ENCODE data around the gene NFATC1.

NFATC1 gene

DNA sequence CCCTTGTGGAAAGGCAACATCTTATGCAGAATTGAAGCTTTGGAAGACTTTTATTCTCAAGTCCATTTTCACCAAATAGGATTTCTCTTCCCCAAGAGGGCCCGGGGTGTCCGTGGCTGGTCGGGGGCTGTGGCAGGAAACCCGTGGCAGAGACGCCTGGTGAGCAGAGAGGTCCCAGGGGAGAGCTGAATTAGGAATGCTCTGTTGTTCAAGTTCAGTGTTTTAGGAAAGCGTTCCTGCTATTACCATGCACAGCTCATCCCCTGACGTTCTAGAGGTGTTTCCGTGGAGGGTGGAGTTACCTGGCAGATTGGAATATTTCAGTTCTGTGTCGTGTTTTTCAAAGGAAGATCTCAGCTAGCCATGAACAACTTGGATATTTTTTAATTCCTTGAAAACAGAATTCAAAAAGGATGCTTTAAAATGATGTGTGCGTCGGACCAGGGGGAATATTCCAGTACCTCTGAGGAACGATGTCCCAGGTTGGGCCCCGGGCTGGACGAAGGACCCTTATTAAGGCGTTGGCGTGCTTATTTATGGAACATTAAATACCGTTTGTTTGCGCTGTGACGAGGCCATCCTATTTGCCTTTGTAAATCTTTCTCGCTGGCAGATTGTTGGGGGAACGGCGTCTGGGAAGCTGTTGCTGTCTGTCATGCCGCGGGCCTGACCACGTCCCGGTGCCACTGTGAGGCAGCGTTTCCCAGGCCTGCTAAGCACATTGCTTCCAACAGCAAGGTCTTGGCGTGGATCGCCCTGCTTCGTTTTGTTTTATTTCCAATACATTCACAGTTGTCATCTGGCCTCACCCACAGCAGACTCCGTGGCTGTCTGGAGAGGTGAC is 8.2 kb downstream of the NFATC1 start:
- Histone ChIP-seq H3K4me1 (ENCODE audit: control insufficient read depth, insufficient read depth, low read length) (peaks cover 7% of the 10 kb centered on the region), H3K36me3 (ENCODE audit: control insufficient read depth, insufficient read depth, low read length) (no peaks in the 10 kb centered on the region), H3K9ac (ENCODE audit: low read length) (no peak overlapping the region), H3K9me3 (ENCODE audit: control insufficient read depth, low read length) (no peaks in the 10 kb centered on the region), H3K27me3 (ENCODE audit: control insufficient read depth, insufficient read depth, low read length) (peaks cover 6% of the 10 kb centered on the region), H3K4me3 (ENCODE audit: low read length) (no peak overlapping the region)

DNA sequence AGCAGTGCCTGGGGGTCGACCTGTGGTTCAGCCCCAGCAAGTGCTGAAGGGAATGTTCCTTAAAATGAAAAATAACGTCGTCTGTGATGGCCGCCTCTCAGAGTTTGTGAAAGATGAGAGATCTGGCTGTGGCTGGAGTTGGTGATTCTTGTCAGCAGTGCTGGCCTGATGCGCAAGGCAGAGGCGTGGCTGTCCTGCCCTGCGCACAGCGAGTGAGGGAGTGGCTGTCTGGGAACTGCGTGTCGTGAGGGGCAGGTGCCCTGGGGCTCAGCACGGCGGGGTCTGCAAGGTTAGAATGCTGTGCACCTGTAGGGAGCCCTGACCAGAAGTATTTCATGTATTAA is 8.8 kb downstream of the NFATC1 start:
- Histone ChIP-seq H3K4me1 (ENCODE audit: control insufficient read depth, insufficient read depth, low read length) (peaks cover 7% of the 10 kb centered on the region), H3K4me3 (ENCODE audit: low read length) (no peak overlapping the region), H3K36me3 (ENCODE audit: control insufficient read depth, insufficient read depth, low read length) (no peaks in the 10 kb centered on the region), H3K9ac (ENCODE audit: low read length) (no peak overlapping the region), H3K27me3 (ENCODE audit: control insufficient read depth, insufficient read depth, low read length) (peaks cover 3% of the 10 kb centered on the region), H3K9me3 (ENCODE audit: control insufficient read depth, low read length) (no peaks in the 10 kb centered on the region)

DNA sequence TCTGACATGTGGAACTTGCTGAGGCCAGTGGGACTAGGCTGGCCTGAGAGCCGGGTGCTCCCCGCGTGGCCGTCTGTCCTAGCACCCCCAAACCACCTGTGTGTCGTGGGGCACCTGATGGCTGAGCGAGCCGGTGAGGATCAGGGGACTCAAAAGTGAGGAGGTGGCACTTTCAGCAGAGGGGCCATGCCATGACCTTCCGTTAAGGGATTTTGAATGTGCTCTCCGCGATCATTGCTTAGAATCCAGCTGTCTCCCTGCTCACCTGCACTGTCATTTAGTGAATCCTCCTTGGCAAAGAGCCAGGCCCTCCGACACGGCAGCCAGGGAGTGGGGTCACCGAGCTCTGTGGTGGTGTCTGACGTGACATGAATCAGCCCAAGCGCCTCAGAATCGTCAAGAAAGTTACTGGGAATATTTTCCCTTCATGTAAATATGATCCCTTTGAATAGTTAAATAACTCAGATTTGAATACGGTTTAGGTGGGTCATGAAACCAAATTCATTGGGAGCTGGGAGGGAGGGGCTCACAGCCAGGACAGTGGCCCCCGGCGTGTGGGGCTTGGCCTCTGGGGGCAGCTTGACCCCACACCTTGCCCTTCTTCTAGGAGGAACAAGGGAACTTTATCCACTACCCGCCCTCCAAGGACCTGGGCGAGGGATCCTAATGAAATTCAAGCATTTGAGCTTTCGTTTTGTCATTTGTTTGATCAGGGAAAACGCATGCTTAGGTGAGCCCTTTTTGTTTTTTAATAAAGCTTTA is 9.5 kb downstream of the NFATC1 start:
- Histone ChIP-seq H3K4me1 (ENCODE audit: control insufficient read depth, insufficient read depth, low read length) (peaks cover 7% of the 10 kb centered on the region), H3K9me3 (ENCODE audit: control insufficient read depth, low read length) (no peaks in the 10 kb centered on the region), H3K27me3 (ENCODE audit: control insufficient read depth, insufficient read depth, low read length) (no peaks in the 10 kb centered on the region), H3K9ac (ENCODE audit: low read length) (no peak overlapping the region), H3K4me3 (ENCODE audit: low read length) (no peak overlapping the region), H3K36me3 (ENCODE audit: control insufficient read depth, insufficient read depth, low read length) (no peaks in the 10 kb centered on the region)

DNA sequence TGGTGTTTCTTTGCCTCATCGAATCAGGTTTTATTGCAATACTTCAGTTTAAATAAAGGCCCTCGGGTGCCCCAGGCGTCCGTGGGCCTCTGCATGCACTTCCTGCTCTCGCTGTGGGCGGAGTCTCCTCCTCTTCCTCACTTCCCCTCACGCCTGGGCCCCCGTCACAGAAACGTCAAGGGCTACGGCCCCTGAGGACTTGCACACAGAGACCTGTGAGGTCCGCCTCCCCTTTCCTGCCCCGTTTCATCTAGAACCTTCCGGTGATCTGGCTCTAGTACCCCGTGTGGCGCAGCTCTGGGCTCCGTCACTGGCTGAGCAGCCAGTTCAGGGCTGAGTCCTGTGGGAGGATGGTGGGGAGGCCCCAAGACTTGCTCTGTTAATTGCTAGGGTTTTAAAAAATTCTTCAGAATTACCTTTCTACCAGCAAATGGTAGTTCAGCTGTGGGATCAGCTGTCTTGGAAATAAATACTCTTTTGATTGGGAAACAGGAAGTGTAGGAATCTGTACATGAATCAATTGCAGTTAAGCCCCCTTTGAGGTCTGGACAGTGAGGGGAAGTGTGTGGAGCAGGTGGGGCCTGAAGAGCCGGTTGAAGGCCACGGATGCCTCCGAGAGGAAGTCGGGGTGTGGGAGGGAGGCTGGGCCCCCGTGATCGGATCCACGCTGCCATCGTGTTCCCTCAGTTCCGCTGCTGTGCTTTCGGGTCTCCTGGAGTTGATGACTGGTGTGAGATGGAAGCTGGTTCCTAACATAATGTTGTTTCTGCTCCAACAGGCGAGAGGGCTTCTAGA is 10.2 kb downstream of the NFATC1 start:
- no peak overlapping the region for H3K4me3 ChIP-seq (ENCODE audit: low read length)
- no peaks in the 10 kb centered on the region for H3K27me3 ChIP-seq (ENCODE audit: control insufficient read depth, insufficient read depth, low read length)
- H3K9me3 ChIP-seq (ENCODE audit: control insufficient read depth, low read length): no peaks in the 10 kb centered on the region
- H3K9ac ChIP-seq (ENCODE audit: low read length): no peak overlapping the region
- H3K4me1 ChIP-seq (ENCODE audit: control insufficient read depth, insufficient read depth, low read length): peaks cover 7% of the 10 kb centered on the region
- H3K36me3 ChIP-seq (ENCODE audit: control insufficient read depth, insufficient read depth, low read length): no peaks in the 10 kb centered on the region

DNA sequence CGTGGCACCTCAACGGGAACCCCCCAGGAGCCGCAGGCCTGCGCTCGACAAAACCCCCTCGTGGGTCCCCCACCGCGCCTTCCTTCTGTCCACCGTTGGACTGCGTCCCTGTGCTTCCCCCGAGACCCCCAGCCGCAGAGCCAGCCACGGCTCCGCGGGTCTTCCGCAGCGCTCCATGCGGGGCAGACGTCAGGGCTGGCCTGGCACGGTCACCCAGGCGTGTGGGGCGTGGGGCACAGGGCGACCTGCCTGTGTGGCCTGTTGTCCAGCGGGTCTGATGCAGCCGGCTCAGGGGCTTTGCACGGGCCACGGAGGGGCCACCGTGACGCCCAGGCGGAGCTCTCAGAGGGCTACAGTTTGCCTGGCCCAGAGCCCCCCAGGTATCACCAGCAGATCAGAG is 11.0 kb downstream of the NFATC1 start:
- H3K4me1 ChIP-seq (ENCODE audit: control insufficient read depth, insufficient read depth, low read length): peaks cover 7% of the 10 kb centered on the region
- H3K4me3 ChIP-seq (ENCODE audit: low read length): no peak overlapping the region
- H3K9ac ChIP-seq (ENCODE audit: low read length): no peak overlapping the region
- no peaks in the 10 kb centered on the region for H3K9me3 ChIP-seq (ENCODE audit: control insufficient read depth, low read length)
- H3K36me3 ChIP-seq (ENCODE audit: control insufficient read depth, insufficient read depth, low read length): no peaks in the 10 kb centered on the region
- no peaks in the 10 kb centered on the region for H3K27me3 ChIP-seq (ENCODE audit: control insufficient read depth, insufficient read depth, low read length)

DNA sequence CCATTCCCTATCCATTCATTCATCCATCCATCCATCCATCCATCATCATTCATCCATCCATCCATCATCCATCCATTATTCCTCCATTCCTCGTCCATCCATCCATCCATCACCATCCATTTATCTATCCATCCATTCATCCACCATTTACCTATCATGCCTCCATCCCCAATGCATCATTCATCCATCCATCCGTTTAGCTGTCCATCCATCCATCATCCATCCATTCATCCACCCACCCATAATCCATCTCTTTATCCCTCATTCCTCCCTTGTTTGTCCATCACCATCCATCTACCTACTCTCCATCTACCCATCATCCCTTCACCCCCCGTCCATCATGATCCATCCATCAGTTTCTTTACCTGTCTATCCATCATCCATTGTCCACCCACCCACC is 13.6 kb downstream of the NFATC1 start:
- Histone ChIP-seq H3K9me3 (ENCODE audit: control insufficient read depth, low read length) (no peaks in the 10 kb centered on the region), H3K36me3 (ENCODE audit: control insufficient read depth, insufficient read depth, low read length) (no peaks in the 10 kb centered on the region)

DNA sequence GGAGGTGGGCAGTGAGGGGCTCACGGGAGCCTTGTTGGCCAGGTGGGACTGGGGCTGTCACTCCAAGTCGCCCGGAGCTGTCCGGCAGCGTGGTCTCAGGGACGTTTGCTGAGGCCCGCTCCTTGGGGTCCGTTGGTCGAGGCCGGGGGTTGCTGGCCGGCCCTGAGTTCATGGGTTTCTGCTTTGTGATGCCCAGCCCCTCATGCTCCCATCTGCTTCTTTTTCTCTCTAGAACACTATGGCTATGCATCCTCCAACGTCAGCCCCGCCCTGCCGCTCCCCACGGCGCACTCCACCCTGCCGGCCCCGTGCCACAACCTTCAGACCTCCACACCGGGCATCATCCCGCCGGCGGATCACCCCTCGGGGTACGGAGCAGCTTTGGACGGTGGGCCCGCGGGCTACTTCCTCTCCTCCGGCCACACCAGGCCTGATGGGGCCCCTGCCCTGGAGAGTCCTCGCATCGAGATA is 14.5 kb downstream of the NFATC1 start:
- H3K4me1 ChIP-seq (ENCODE audit: control insufficient read depth, insufficient read depth, low read length): no peaks in the 10 kb centered on the region
- H3K4me3 ChIP-seq (ENCODE audit: low read length): no peak overlapping the region
- H3K9me3 ChIP-seq (ENCODE audit: control insufficient read depth, low read length): no peaks in the 10 kb centered on the region
- no peak overlapping the region for H3K9ac ChIP-seq (ENCODE audit: low read length)
- H3K36me3 ChIP-seq (ENCODE audit: control insufficient read depth, insufficient read depth, low read length): no peaks in the 10 kb centered on the region
- no peaks in the 10 kb centered on the region for H3K27me3 ChIP-seq (ENCODE audit: control insufficient read depth, insufficient read depth, low read length)

More for the DNA sequence above, 13.6 kb downstream of the NFATC1 start:
- Histone ChIP-seq H3K4me1 (ENCODE audit: control insufficient read depth, insufficient read depth, low read length) (no peaks in the 10 kb centered on the region), H3K4me3 (ENCODE audit: low read length) (no peak overlapping the region), H3K27me3 (ENCODE audit: control insufficient read depth, insufficient read depth, low read length) (no peaks in the 10 kb centered on the region), H3K9ac (ENCODE audit: low read length) (no peak overlapping the region)

DNA sequence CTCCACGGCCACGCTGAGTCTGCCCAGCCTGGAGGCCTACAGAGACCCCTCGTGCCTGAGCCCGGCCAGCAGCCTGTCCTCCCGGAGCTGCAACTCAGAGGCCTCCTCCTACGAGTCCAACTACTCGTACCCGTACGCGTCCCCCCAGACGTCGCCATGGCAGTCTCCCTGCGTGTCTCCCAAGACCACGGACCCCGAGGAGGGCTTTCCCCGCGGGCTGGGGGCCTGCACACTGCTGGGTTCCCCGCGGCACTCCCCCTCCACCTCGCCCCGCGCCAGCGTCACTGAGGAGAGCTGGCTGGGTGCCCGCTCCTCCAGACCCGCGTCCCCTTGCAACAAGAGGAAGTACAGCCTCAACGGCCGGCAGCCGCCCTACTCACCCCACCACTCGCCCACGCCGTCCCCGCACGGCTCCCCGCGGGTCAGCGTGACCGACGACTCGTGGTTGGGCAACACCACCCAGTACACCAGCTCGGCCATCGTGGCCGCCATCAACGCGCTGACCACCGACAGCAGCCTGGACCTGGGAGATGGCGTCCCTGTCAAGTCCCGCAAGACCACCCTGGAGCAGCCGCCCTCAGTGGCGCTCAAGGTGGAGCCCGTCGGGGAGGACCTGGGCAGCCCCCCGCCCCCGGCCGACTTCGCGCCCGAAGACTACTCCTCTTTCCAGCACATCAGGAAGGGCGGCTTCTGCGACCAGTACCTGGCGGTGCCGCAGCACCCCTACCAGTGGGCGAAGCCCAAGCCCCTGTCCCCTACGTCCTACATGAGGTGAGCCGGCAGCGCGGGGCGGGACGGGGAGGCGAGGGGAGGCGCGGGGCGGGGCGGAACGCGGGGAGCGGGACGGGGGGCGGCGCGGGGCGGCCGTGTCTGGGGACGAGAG is 15.2 kb downstream of the NFATC1 start:
- H3K36me3 ChIP-seq (ENCODE audit: control insufficient read depth, insufficient read depth, low read length): no peaks in the 10 kb centered on the region

DNA sequence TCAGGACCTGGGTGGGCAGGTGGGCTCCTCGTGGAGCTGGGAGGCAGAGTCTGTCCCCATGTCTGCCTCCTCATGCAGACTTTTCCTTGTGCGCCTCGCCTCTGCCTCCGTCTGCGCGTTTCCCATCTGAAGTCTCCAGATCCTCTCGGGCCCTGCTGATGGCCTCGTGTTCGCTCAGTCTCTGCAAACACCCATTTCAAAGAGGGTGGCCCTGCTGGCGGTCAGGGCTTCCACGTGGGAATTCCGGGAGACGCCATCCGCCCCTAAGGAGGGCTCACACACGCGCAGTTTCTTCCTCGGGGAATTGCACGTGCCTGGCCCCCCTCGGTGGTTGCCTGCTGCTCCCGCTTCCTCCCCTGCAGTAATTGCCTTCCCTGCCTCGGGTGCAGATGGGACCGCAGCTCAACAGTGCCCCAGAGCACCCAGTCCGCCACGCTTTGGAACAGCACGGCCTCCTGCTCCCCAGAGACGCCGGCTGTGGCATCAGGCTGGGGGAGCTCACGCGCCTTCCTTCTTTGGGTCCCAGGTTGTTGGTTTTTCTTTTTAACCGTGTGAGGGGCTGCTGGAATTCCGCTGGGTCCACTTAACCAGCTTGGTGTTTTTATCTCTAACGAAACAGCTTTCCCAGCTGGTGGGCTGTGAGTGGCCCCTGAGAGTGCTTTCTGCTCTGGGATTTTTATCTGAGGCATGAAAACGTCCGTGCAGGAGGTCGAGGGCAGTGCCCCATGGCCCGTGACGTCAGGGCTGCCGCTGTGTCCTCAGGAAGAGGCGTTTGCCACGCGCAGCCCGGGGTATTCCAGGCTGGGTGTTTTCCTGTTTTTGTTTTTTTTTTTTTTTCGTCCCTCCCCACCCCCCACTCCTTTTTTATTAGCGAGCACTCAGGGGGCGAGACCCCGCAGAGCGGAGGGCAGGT is 16.1 kb downstream of the NFATC1 start:
- H3K9ac ChIP-seq (ENCODE audit: low read length): no peak overlapping the region
- no peaks in the 10 kb centered on the region for H3K27me3 ChIP-seq (ENCODE audit: control insufficient read depth, insufficient read depth, low read length)
- no peaks in the 10 kb centered on the region for H3K36me3 ChIP-seq (ENCODE audit: control insufficient read depth, insufficient read depth, low read length)
- H3K4me3 ChIP-seq (ENCODE audit: low read length): no peak overlapping the region
- no peaks in the 10 kb centered on the region for H3K9me3 ChIP-seq (ENCODE audit: control insufficient read depth, low read length)
- no peaks in the 10 kb centered on the region for H3K4me1 ChIP-seq (ENCODE audit: control insufficient read depth, insufficient read depth, low read length)

More for the DNA sequence above, 15.2 kb downstream of the NFATC1 start:
- Histone ChIP-seq H3K9me3 (ENCODE audit: control insufficient read depth, low read length) (no peaks in the 10 kb centered on the region), H3K4me3 (ENCODE audit: low read length) (no peak overlapping the region), H3K27me3 (ENCODE audit: control insufficient read depth, insufficient read depth, low read length) (no peaks in the 10 kb centered on the region), H3K4me1 (ENCODE audit: control insufficient read depth, insufficient read depth, low read length) (no peaks in the 10 kb centered on the region), H3K9ac (ENCODE audit: low read length) (no peak overlapping the region)

DNA sequence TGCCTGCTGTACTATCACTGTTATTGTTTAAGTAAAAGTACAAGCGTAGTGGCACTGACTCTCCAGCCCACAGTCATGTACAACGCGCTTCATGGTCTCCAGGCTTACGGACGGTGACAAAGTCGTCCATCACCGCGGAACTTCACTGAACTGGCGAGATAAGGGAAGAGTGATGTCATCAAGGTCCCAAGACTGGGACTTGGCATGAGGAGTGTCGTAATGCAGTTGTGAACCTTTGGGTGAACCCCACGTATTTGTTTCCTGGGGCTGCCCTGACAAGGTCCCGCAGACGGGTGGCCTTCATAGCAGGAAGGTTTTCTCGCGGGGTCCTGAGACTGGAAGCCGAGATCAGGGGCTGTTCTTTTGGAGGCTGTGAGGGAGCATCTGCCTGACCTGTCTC is 17.3 kb downstream of the NFATC1 start:
- no peaks in the 10 kb centered on the region for H3K36me3 ChIP-seq (ENCODE audit: control insufficient read depth, insufficient read depth, low read length)
- H3K9ac ChIP-seq (ENCODE audit: low read length): no peak overlapping the region
- no peak overlapping the region for H3K4me3 ChIP-seq (ENCODE audit: low read length)
- H3K9me3 ChIP-seq (ENCODE audit: control insufficient read depth, low read length): no peaks in the 10 kb centered on the region
- H3K4me1 ChIP-seq (ENCODE audit: control insufficient read depth, insufficient read depth, low read length): no peaks in the 10 kb centered on the region
- H3K27me3 ChIP-seq (ENCODE audit: control insufficient read depth, insufficient read depth, low read length): no peaks in the 10 kb centered on the region
